Liver (tissue), 9 donors: ENCODE data around the gene FYB2. TPM values are rescaled to one million over a fixed set of nuclear protein-coding genes. Genes with fewer than 3 reads are reported as not detected.

Experiments
- DNase-seq: peaks from one replicate; pipeline ENCODE4 v3.0.0-alpha.2; 2017; ENCODE audit warnings: low spot score
- H3K27ac ChIP-seq, 2 donors: one replicate each; pipeline ENCODE4 v1.7.0; 2013; ENCODE audit warnings: inconsistent platforms in 2 of 2, low read length in 2 of 2, control low read depth in 1 of 2, low read depth in 1 of 2, mild to moderate bottlenecking in 1 of 2
- H3K27me3 ChIP-seq, 4 donors: one replicate each; pipeline versions ENCODE4 v1.6.1 to v1.7.0; 2013; ENCODE audit warnings: low read length in 3 of 4, inconsistent platforms in 1 of 4, mild to moderate bottlenecking in 1 of 4, moderate library complexity in 1 of 4; ENCODE audit not compliant: control insufficient read depth in 4 of 4, insufficient read depth in 4 of 4
- H3K36me3 ChIP-seq, 4 donors: one replicate each; pipeline versions ENCODE4 v1.6.1 to v1.7.0; 2013; ENCODE audit warnings: low read length in 3 of 4, mild to moderate bottlenecking in 3 of 4, low read depth in 1 of 4, moderate library complexity in 1 of 4; ENCODE audit not compliant: control insufficient read depth in 4 of 4, insufficient read depth in 3 of 4
- H3K4me1 ChIP-seq, 4 donors: one replicate each; pipeline versions ENCODE4 v1.6.1 to v1.7.0; 2013; ENCODE audit warnings: low read length in 3 of 4, mild to moderate bottlenecking in 3 of 4, moderate library complexity in 1 of 4; ENCODE audit not compliant: control insufficient read depth in 4 of 4, insufficient read depth in 4 of 4
- H3K4me3 ChIP-seq, 3 donors: one replicate each; pipeline versions ENCODE4 v1.6.1 to v1.7.0; 2013; ENCODE audit warnings: low read length in 3 of 3, control low read depth in 1 of 3, low read depth in 1 of 3, mild to moderate bottlenecking in 1 of 3
- H3K9ac ChIP-seq, 2 donors: one replicate each; pipeline ENCODE4 v1.7.0; 2013; ENCODE audit warnings: low read length in 2 of 2, mild to moderate bottlenecking in 2 of 2, moderate library complexity in 2 of 2, control low read depth in 1 of 2, low read depth in 1 of 2
- H3K9me3 ChIP-seq, 4 donors: one replicate each; pipeline versions ENCODE4 v1.6.1 to v1.7.0; 2013; ENCODE audit warnings: low read length in 3 of 4; ENCODE audit not compliant: control insufficient read depth in 4 of 4
- EGR1 ChIP-seq, 2 donors: IDR thresholded peaks; 2 replicates each; pipeline ENCODE4 v1.6.1; 2016 to 2018; ENCODE audit warnings: antibody characterized with exemption in 2 of 2, low read depth in 2 of 2
- FOXA1 ChIP-seq: IDR thresholded peaks from 2 replicates; pipeline ENCODE4 v1.6.1; 2016; ENCODE audit warnings: antibody characterized with exemption
- FOXA2 ChIP-seq: IDR thresholded peaks from 2 replicates; pipeline ENCODE4 v1.6.1; 2016; ENCODE audit warnings: antibody characterized with exemption
- GABPA ChIP-seq, 2 donors: IDR thresholded peaks in 1 of 2; conservative IDR thresholded peaks in 1 of 2; 2 replicates each; pipeline ENCODE4 v1.6.1; 2016; ENCODE audit warnings: antibody characterized with exemption in 2 of 2, mild to moderate bottlenecking in 1 of 2, moderate library complexity in 1 of 2
- HNF4A ChIP-seq, 2 donors: conservative IDR thresholded peaks; 2 replicates each; pipeline ENCODE4 v1.6.1; 2016; ENCODE audit warnings: antibody characterized with exemption in 2 of 2, mild to moderate bottlenecking in 2 of 2
- HNF4G ChIP-seq: IDR thresholded peaks from 2 replicates; pipeline ENCODE4 v1.6.1; 2016; ENCODE audit warnings: antibody characterized with exemption
- JUND ChIP-seq, 2 donors: IDR thresholded peaks; 2 replicates each; pipeline ENCODE4 v1.6.1; 2016; ENCODE audit warnings: antibody characterized with exemption in 2 of 2
- NR2F2 ChIP-seq: IDR thresholded peaks from 2 replicates; pipeline ENCODE4 v1.6.1; 2016; ENCODE audit warnings: antibody characterized with exemption
- RAD21 ChIP-seq, 2 donors: IDR thresholded peaks; 2 replicates each; pipeline ENCODE4 v1.6.1; 2016; ENCODE audit warnings: antibody characterized with exemption in 2 of 2, mild to moderate bottlenecking in 2 of 2
- RXRA ChIP-seq, 2 donors: IDR thresholded peaks; 2 replicates each; pipeline ENCODE4 v1.6.1; 2017 to 2018; ENCODE audit warnings: antibody characterized with exemption in 2 of 2, mild to moderate bottlenecking in 1 of 2
- SP1 ChIP-seq: IDR thresholded peaks from 2 replicates; pipeline ENCODE4 v1.6.1; 2018; ENCODE audit warnings: antibody characterized with exemption, mild to moderate bottlenecking
- TAF1 ChIP-seq: conservative IDR thresholded peaks from 2 replicates; pipeline ENCODE4 v1.6.1; 2016; ENCODE audit warnings: antibody characterized with exemption, mild to moderate bottlenecking
- YY1 ChIP-seq: IDR thresholded peaks from 2 replicates; pipeline ENCODE4 v1.6.1; 2016; ENCODE audit warnings: antibody characterized with exemption, mild to moderate bottlenecking
- WGBS: extraction: QIAGEN DNeasy Blood & Tissue Kit; methylation state at CpG from one replicate; pipeline ENCODE4 v1.1.7; 2013; 5-methylcytosine and 5-hydroxymethylcytosine counted together
- polyA plus RNA-seq, 2 donors: library from polyadenylated mRNA; stranded (reverse) in 1 of 2; unstranded in 1 of 2; fragments of 200-250 nt in 1 of 2; fragments of >200 nt in 1 of 2; fragmentation: Nextera tagmentation in 1 of 2; extraction: Ambion mirVana in 1 of 2; gene quantifications; one replicate each; pipeline versions ENCODE4 v1.2.1 to v1.2.3, GENCODE V29; 2013 to 2015
- total RNA-seq, 2 donors: library from RNA; depleted of rRNA; stranded (reverse); fragments of >200 nt; gene quantifications; one replicate each; pipeline ENCODE4 v1.2.3, GENCODE V29; 2014
- TF ChIP-seq, protein P1 (sequence below): fragments of 150-350 bp; IDR thresholded peaks from 2 replicates; pipeline ENCODE4 v1.5.1; 2017; ENCODE audit warnings: improper control_type of control experiment, low read depth, low read length; ENCODE audit not compliant: missing input control
- TF ChIP-seq, protein P2 (sequence below): IDR thresholded peaks from 2 replicates; pipeline ENCODE4 v1.6.1; 2016; ENCODE audit warnings: antibody characterized with exemption
- TF ChIP-seq, protein P3 (sequence below): IDR thresholded peaks from 2 replicates; pipeline ENCODE4 v1.6.1; 2016; ENCODE audit warnings: antibody characterized with exemption, mild to moderate bottlenecking
- TF ChIP-seq, protein P4 (sequence below): IDR thresholded peaks from 2 replicates; pipeline ENCODE4 v1.6.1; 2016; ENCODE audit warnings: antibody characterized with exemption
- TF ChIP-seq, protein P5 (sequence below): IDR thresholded peaks from 2 replicates; pipeline ENCODE4 v1.6.1; 2016; ENCODE audit warnings: antibody characterized with exemption
- donor health status: healthy.
- donor health status: healthy.
- donor health status: healthy.
- donor health status: healthy.
- donor health status: healthy.

FYB2 gene
- total and polyA plus RNA-seq, 4 donors, result 3.3 to 31.3 (median 16.2) TPM

DNA sequence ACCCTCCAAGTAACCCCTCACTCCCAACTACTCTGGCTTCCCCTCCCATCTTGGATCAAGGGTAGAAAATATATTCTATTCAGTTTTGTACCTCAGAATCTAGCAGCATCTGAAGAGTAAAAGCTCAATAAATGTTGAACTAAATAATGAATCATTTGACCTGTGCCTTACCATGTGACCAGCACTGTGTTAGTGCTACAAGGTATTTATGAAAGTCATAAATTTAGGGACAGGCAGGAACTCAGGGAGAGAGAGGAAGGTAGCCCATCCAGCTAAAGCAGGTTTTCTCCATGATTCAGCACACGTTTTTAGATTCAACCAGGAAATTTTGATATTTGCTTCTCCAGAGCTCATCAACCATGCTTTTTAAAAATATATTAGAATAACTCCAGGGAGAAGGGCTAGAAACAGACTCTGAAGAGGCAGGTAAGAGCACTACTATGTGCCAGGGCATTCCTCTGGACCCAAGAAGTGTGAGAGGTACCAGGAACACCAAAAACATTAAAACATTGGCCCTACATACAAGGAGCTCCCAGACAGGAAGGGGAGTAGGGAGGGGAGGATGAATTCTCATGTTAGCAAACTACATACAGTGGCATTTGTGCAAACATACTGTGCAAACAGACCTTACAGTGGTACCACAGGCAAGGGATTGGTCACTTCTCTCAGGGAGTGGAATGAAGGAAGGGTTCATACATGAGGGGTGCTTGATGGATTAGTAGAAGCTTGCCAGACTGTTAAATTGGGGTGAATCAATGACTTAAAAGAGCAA, 64.3 kb downstream of the FYB2 start:
- WGBS, result 83% methylated on average over 1 of the region's 1 CpG
- no peak overlapping the region for H3K9ac ChIP-seq
- no peak for DNase-seq
- H3K4me1 ChIP-seq, result peaks cover 0 to 6% (median 2%) of the 10 kb centered on the region in 4 donors
- H3K9me3 ChIP-seq, result no peaks in the 10 kb centered on the region
- H3K27me3 ChIP-seq, result no peaks in the 10 kb centered on the region
- H3K36me3 ChIP-seq, result peaks cover 0 to 25% (median 8%) of the 10 kb centered on the region in 4 donors
- H3K4me3 ChIP-seq, result no peak overlapping the region
- no peak overlapping the region for H3K27ac ChIP-seq
- no peak for TF ChIP-seq HNF4A (conservative IDR thresholded peaks at IDR 0.05)
- TF ChIP-seq, protein P1, sequence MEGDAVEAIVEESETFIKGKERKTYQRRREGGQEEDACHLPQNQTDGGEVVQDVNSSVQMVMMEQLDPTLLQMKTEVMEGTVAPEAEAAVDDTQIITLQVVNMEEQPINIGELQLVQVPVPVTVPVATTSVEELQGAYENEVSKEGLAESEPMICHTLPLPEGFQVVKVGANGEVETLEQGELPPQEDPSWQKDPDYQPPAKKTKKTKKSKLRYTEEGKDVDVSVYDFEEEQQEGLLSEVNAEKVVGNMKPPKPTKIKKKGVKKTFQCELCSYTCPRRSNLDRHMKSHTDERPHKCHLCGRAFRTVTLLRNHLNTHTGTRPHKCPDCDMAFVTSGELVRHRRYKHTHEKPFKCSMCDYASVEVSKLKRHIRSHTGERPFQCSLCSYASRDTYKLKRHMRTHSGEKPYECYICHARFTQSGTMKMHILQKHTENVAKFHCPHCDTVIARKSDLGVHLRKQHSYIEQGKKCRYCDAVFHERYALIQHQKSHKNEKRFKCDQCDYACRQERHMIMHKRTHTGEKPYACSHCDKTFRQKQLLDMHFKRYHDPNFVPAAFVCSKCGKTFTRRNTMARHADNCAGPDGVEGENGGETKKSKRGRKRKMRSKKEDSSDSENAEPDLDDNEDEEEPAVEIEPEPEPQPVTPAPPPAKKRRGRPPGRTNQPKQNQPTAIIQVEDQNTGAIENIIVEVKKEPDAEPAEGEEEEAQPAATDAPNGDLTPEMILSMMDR, result no peak
- no peak for TF ChIP-seq HNF4G
- TF ChIP-seq SP1, result no peak
- no peak for TF ChIP-seq NR2F2
- no peak for TF ChIP-seq TAF1
- TF ChIP-seq, protein P2, sequence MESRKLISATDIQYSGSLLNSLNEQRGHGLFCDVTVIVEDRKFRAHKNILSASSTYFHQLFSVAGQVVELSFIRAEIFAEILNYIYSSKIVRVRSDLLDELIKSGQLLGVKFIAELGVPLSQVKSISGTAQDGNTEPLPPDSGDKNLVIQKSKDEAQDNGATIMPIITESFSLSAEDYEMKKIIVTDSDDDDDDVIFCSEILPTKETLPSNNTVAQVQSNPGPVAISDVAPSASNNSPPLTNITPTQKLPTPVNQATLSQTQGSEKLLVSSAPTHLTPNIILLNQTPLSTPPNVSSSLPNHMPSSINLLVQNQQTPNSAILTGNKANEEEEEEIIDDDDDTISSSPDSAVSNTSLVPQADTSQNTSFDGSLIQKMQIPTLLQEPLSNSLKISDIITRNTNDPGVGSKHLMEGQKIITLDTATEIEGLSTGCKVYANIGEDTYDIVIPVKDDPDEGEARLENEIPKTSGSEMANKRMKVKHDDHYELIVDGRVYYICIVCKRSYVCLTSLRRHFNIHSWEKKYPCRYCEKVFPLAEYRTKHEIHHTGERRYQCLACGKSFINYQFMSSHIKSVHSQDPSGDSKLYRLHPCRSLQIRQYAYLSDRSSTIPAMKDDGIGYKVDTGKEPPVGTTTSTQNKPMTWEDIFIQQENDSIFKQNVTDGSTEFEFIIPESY, result no peak
- TF ChIP-seq, protein P3, sequence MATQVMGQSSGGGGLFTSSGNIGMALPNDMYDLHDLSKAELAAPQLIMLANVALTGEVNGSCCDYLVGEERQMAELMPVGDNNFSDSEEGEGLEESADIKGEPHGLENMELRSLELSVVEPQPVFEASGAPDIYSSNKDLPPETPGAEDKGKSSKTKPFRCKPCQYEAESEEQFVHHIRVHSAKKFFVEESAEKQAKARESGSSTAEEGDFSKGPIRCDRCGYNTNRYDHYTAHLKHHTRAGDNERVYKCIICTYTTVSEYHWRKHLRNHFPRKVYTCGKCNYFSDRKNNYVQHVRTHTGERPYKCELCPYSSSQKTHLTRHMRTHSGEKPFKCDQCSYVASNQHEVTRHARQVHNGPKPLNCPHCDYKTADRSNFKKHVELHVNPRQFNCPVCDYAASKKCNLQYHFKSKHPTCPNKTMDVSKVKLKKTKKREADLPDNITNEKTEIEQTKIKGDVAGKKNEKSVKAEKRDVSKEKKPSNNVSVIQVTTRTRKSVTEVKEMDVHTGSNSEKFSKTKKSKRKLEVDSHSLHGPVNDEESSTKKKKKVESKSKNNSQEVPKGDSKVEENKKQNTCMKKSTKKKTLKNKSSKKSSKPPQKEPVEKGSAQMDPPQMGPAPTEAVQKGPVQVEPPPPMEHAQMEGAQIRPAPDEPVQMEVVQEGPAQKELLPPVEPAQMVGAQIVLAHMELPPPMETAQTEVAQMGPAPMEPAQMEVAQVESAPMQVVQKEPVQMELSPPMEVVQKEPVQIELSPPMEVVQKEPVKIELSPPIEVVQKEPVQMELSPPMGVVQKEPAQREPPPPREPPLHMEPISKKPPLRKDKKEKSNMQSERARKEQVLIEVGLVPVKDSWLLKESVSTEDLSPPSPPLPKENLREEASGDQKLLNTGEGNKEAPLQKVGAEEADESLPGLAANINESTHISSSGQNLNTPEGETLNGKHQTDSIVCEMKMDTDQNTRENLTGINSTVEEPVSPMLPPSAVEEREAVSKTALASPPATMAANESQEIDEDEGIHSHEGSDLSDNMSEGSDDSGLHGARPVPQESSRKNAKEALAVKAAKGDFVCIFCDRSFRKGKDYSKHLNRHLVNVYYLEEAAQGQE, result no peak
- no peak for TF ChIP-seq GABPA (IDR thresholded peaks at IDR 0.05 in 1 of 2, conservative IDR thresholded peaks at IDR 0.05 in 1 of 2)
- no peak for TF ChIP-seq JUND (IDR thresholded peaks at IDR 0.05)
- TF ChIP-seq YY1, result no peak
- TF ChIP-seq EGR1 (IDR thresholded peaks at IDR 0.05; ENCODE audit: low read depth in 2 of 2), result no peak
- no peak for TF ChIP-seq FOXA2
- no peak for TF ChIP-seq RXRA (IDR thresholded peaks at IDR 0.05)
- no peak for TF ChIP-seq RAD21 (IDR thresholded peaks at IDR 0.05)
- TF ChIP-seq, protein P4, sequence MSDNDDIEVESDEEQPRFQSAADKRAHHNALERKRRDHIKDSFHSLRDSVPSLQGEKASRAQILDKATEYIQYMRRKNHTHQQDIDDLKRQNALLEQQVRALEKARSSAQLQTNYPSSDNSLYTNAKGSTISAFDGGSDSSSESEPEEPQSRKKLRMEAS, result no peak
- TF ChIP-seq, protein P5, sequence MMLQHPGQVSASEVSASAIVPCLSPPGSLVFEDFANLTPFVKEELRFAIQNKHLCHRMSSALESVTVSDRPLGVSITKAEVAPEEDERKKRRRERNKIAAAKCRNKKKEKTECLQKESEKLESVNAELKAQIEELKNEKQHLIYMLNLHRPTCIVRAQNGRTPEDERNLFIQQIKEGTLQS, result no peak
- no peak for TF ChIP-seq FOXA1
